Measurements from ENCODE around the gene DHTKD1. TPM values are rescaled to one million over a fixed set of nuclear protein-coding genes. Genes with fewer than 3 reads are reported as not detected.
A peak's percentile ranks its signal among the peaks of the same experiment; 100 is the strongest.

DHTKD1 gene
- total and polyA plus RNA-seq, 4 donors = 26.2 to 119 (median 43.0) TPM

DNA sequence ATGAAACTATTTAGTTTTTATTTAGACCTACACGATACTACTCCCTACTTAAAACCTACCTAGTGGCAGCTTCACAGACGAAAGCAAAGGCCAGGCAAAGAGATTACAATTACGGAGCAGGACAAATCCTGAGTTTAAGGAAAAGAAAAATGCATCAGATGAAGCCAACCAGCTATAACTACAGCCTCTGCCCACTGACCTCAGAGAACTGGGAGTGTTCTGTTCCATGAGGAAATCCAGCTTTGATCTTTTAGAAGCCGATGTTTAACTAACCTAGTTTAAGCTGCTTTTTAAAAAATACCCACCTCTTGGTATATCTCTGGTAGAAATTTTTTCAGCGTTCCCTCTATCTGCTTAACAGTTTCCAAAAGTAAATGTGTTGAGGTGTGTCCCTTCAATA lies 23.2 kb upstream of the DHTKD1 start:
- Histone ChIP-seq H3K9me3 (ENCODE audit: control insufficient read depth in 4 of 4, low read length in 3 of 4) (no peaks in the 10 kb centered on the region), H3K36me3 (ENCODE audit: control insufficient read depth in 4 of 4, insufficient read depth in 3 of 4, low read depth in 1 of 4, low read length in 3 of 4) (no peaks in the 10 kb centered on the region), H3K4me3 (ENCODE audit: low read depth in 1 of 3, low read length in 3 of 3) (no peak overlapping the region), H3K4me1 (ENCODE audit: control insufficient read depth in 4 of 4, insufficient read depth in 4 of 4, low read length in 3 of 4) (peaks cover 6 to 27% (median 17%) of the 10 kb centered on the region in 4 donors), H3K27ac (ENCODE audit: low read depth in 1 of 2, low read length in 2 of 2) (peak overlapping the region; percentile 53 to 65), H3K27me3 (ENCODE audit: control insufficient read depth in 4 of 4, insufficient read depth in 4 of 4, low read length in 3 of 4) (no peaks in the 10 kb centered on the region), H3K9ac (ENCODE audit: low read depth in 1 of 2, low read length in 2 of 2) (peak overlapping the region in 1 of 2 donors; percentile 83)
- DNase-seq (ENCODE audit: low spot score) = no peak
- WGBS = 34% methylated on average over 5 of the region's 5 CpGs
- TF ChIP-seq NR2F2 (IDR thresholded peaks at IDR 0.05) (no peak), RXRA (IDR thresholded peaks at IDR 0.05) (peak; percentile 68 to 69), GABPA (IDR thresholded peaks at IDR 0.05 in 1 of 2, conservative IDR thresholded peaks at IDR 0.05 in 1 of 2) (no peak), FOXA1 (IDR thresholded peaks at IDR 0.05) (no peak), HNF4A (conservative IDR thresholded peaks at IDR 0.05) (peak; percentile 48 to 67), FOXA2 (IDR thresholded peaks at IDR 0.05) (peak; percentile 7), YY1 (IDR thresholded peaks at IDR 0.05) (peak; percentile 58), JUND (IDR thresholded peaks at IDR 0.05) (peak in 1 of 2 donors; percentile 43), HNF4G (IDR thresholded peaks at IDR 0.05) (no peak), TAF1 (conservative IDR thresholded peaks at IDR 0.05) (no peak), EGR1 (IDR thresholded peaks at IDR 0.05; ENCODE audit: low read depth in 2 of 2) (peak in 1 of 2 donors; percentile 46), SP1 (IDR thresholded peaks at IDR 0.05) (peak; percentile 77), RAD21 (IDR thresholded peaks at IDR 0.05) (peak; percentile 13 to 45)
- TF ChIP-seq, protein P1, sequence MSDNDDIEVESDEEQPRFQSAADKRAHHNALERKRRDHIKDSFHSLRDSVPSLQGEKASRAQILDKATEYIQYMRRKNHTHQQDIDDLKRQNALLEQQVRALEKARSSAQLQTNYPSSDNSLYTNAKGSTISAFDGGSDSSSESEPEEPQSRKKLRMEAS (IDR thresholded peaks at IDR 0.05) = no peak
- TF ChIP-seq, protein P2, sequence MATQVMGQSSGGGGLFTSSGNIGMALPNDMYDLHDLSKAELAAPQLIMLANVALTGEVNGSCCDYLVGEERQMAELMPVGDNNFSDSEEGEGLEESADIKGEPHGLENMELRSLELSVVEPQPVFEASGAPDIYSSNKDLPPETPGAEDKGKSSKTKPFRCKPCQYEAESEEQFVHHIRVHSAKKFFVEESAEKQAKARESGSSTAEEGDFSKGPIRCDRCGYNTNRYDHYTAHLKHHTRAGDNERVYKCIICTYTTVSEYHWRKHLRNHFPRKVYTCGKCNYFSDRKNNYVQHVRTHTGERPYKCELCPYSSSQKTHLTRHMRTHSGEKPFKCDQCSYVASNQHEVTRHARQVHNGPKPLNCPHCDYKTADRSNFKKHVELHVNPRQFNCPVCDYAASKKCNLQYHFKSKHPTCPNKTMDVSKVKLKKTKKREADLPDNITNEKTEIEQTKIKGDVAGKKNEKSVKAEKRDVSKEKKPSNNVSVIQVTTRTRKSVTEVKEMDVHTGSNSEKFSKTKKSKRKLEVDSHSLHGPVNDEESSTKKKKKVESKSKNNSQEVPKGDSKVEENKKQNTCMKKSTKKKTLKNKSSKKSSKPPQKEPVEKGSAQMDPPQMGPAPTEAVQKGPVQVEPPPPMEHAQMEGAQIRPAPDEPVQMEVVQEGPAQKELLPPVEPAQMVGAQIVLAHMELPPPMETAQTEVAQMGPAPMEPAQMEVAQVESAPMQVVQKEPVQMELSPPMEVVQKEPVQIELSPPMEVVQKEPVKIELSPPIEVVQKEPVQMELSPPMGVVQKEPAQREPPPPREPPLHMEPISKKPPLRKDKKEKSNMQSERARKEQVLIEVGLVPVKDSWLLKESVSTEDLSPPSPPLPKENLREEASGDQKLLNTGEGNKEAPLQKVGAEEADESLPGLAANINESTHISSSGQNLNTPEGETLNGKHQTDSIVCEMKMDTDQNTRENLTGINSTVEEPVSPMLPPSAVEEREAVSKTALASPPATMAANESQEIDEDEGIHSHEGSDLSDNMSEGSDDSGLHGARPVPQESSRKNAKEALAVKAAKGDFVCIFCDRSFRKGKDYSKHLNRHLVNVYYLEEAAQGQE (IDR thresholded peaks at IDR 0.05) = peak; percentile 43
- TF ChIP-seq, protein P3, sequence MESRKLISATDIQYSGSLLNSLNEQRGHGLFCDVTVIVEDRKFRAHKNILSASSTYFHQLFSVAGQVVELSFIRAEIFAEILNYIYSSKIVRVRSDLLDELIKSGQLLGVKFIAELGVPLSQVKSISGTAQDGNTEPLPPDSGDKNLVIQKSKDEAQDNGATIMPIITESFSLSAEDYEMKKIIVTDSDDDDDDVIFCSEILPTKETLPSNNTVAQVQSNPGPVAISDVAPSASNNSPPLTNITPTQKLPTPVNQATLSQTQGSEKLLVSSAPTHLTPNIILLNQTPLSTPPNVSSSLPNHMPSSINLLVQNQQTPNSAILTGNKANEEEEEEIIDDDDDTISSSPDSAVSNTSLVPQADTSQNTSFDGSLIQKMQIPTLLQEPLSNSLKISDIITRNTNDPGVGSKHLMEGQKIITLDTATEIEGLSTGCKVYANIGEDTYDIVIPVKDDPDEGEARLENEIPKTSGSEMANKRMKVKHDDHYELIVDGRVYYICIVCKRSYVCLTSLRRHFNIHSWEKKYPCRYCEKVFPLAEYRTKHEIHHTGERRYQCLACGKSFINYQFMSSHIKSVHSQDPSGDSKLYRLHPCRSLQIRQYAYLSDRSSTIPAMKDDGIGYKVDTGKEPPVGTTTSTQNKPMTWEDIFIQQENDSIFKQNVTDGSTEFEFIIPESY (IDR thresholded peaks at IDR 0.05) = no peak
- TF ChIP-seq, protein P4, sequence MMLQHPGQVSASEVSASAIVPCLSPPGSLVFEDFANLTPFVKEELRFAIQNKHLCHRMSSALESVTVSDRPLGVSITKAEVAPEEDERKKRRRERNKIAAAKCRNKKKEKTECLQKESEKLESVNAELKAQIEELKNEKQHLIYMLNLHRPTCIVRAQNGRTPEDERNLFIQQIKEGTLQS (IDR thresholded peaks at IDR 0.05) = no peak
- TF ChIP-seq, protein P5, sequence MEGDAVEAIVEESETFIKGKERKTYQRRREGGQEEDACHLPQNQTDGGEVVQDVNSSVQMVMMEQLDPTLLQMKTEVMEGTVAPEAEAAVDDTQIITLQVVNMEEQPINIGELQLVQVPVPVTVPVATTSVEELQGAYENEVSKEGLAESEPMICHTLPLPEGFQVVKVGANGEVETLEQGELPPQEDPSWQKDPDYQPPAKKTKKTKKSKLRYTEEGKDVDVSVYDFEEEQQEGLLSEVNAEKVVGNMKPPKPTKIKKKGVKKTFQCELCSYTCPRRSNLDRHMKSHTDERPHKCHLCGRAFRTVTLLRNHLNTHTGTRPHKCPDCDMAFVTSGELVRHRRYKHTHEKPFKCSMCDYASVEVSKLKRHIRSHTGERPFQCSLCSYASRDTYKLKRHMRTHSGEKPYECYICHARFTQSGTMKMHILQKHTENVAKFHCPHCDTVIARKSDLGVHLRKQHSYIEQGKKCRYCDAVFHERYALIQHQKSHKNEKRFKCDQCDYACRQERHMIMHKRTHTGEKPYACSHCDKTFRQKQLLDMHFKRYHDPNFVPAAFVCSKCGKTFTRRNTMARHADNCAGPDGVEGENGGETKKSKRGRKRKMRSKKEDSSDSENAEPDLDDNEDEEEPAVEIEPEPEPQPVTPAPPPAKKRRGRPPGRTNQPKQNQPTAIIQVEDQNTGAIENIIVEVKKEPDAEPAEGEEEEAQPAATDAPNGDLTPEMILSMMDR (IDR thresholded peaks at IDR 0.05; ENCODE audit: low read depth, low read length, missing input control) = no peak

All from liver (tissue), 9 donors.